H1 (cell line): ENCODE data around the gene SLC18A3. TPM values are rescaled to one million over a fixed set of nuclear protein-coding genes. Genes with fewer than 3 reads are reported as not detected.

Experiments
- TEAD4 ChIP-seq: IDR thresholded peaks from 2 replicates; pipeline ENCODE4 v1.6.1; 2012; ENCODE audit warnings: low read depth, low read length, inconsistent platforms, mixed read lengths
- polyA plus RNA-seq, 7 experiments: library from polyadenylated mRNA; depleted of rRNA in 3 of 7; stranded (reverse) in 5 of 7; unstranded in 2 of 7; fragments of >200 nt in 5 of 7; fragments of 200-250 nt in 2 of 7; gene quantifications; 1 replicate in 5 of 7; 2 replicates in 1 of 7; 4 replicates in 1 of 7; pipeline versions ENCODE4 v1.2.1 to v1.2.3, GENCODE V29; 2011 to 2013; ENCODE audit warnings: missing spikeins in 2 of 7, mixed read lengths in 2 of 7
- total RNA-seq: library from RNA; stranded (reverse); fragmentation: NEBNext Ultra II Directional; extraction: Animal tissue kit (Norgen Biotek cat#: 25700); gene quantifications from 2 replicates; pipeline ENCODE4 v1.2.1, GENCODE V29; 2021
- TF ChIP-seq, protein P1 (sequence below): IDR thresholded peaks from 2 replicates; pipeline ENCODE4 v1.6.1; 2011; ENCODE audit warnings: low read depth, mild to moderate bottlenecking, low read length; ENCODE audit not compliant: insufficient read depth

Gene SLC18A3
- total and polyA plus RNA-seq, 2 of the 8 experiments (the other 6 are each of a cell fraction or from before 2014, with no cell fraction given), result 0.17 TPM; not detected in 1

DNA sequence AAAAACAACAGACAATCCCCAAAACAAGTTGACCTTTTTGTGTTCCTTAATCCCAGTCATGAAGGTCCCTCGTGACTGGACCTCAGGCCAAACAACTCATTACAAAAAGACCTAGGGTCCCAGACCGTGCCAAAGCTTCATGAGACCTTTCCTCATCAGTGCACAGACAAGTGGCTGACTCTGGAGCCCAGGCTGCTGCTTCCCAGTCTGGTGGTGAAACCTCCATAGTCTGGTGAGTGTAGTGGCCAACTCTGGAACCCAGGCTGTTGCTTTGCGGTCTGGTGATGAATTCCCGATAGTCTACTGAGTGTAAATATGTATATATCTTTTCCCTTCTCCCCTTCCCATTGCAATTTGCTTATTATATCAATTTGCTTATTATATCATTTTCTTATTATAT lies 22.1 kb upstream of the SLC18A3 start (continued):
- TF ChIP-seq, protein P1, sequence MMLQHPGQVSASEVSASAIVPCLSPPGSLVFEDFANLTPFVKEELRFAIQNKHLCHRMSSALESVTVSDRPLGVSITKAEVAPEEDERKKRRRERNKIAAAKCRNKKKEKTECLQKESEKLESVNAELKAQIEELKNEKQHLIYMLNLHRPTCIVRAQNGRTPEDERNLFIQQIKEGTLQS, result no peak
- no peak for TF ChIP-seq TEAD4
